ENCODE results near the gene CNDP1. TPM values are rescaled to one million over a fixed set of nuclear protein-coding genes. Genes with fewer than 3 reads are reported as not detected.

Gene CNDP1
- polyA plus RNA-seq, 1 of the 3 experiments (the other 2 are of a cell fraction) = not detected

DNA sequence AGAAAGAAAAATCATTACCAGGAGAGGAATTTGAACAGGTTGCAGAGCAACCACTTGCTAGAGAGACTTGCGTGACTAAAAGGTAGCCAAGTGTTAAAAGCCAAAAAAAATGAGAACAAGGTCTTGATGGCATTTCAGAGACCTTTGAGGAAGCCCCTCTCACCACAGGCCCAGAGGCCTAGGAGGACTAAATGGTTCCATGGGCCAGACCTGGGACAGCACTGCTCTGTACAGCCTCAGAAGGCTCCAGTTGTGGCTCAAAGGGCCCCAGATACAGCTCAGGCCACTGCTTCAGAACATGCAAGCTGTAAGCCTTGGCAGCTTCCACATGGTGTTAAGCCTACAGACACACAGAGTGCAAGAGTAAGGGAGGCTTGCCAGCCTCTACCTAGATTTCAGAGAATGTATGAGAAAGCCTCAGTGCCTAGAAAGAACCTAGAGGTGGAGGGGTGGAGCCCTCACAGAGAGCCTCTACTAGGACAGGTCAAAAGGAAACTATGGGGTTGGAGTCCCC is 15.3 kb downstream of the CNDP1 start:
- no peaks in the 10 kb centered on the region for H3F3A ChIP-seq (replicated peaks; ENCODE audit: insufficient read depth)
- POLR2A ChIA-PET = no interaction called here

DNA sequence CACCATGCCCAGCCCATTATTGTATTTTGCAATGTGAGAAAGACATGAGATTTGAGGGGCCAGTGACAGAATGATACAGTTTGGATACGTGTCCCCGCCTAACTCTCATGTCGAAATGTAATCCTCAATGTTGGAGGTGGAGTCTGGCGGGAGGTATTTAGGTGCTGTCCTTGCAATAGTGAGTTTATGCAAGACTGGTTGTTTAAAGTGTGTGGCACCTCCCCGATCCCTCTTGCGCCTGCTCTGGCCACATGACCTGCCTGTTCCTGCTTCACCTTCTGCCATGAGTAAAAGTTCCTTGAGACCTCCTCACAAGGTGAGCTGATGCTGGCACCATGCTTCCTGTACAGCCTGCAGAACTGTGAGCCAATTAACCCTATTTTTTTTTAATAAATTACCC is 16.6 kb downstream of the CNDP1 start:
- Histone ChIP-seq H3F3A (replicated peaks; ENCODE audit: insufficient read depth) (no peaks in the 10 kb centered on the region), H3K9ac (no peak overlapping the region), H3K9me3 (no peaks in the 10 kb centered on the region), H2AFZ (ENCODE audit: low read depth) (no peak overlapping the region), H3K79me2 (ENCODE audit: insufficient read depth) (no peaks in the 10 kb centered on the region), H3K27me3 (ENCODE audit: insufficient read depth) (peaks cover 15% of the 10 kb centered on the region; the same call in 1 of the 2 replicates), H3K9me2 (no peaks in the 10 kb centered on the region), H3K27ac (ENCODE audit: low read depth in 2 of 2, low read length in 1 of 2) (no peak overlapping the region), H3K4me1 (ENCODE audit: control insufficient read depth in 1 of 2, insufficient read depth in 2 of 2, low read depth in 1 of 2, low read length in 1 of 2) (no peaks in the 10 kb centered on the region), H4K20me1 (ENCODE audit: insufficient read depth) (no peaks in the 10 kb centered on the region), H3K36me3 (replicated peaks in 1 of 2; ENCODE audit: control insufficient read depth in 1 of 2, insufficient read depth in 2 of 2, low read length in 1 of 2) (no peaks in the 10 kb centered on the region), H3K4me2 (no peak overlapping the region), H3K4me3 (ENCODE audit: low read depth in 2 of 2, low read length in 1 of 2) (no peak overlapping the region)
- ChIA-PET CTCF (interaction anchor here (1.4 to 4.6 kb wide), 10 partner anchors 9 to 351 kb away, joined by 4 to 88 read pairs (median 6); no protein-coding TSS in a partner anchor), POLR2A (no interaction called here)
- TF ChIP-seq EP300 (IDR thresholded peaks at IDR 0.05; ENCODE audit: borderline replicate concordance in 1 of 2, low read depth in 1 of 2, low read length in 1 of 2) = no peak
- no peak for TF ChIP-seq YY1 (IDR thresholded peaks at IDR 0.05; ENCODE audit: low read depth)
- TF ChIP-seq, protein P1, sequence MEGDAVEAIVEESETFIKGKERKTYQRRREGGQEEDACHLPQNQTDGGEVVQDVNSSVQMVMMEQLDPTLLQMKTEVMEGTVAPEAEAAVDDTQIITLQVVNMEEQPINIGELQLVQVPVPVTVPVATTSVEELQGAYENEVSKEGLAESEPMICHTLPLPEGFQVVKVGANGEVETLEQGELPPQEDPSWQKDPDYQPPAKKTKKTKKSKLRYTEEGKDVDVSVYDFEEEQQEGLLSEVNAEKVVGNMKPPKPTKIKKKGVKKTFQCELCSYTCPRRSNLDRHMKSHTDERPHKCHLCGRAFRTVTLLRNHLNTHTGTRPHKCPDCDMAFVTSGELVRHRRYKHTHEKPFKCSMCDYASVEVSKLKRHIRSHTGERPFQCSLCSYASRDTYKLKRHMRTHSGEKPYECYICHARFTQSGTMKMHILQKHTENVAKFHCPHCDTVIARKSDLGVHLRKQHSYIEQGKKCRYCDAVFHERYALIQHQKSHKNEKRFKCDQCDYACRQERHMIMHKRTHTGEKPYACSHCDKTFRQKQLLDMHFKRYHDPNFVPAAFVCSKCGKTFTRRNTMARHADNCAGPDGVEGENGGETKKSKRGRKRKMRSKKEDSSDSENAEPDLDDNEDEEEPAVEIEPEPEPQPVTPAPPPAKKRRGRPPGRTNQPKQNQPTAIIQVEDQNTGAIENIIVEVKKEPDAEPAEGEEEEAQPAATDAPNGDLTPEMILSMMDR (IDR thresholded peaks at IDR 0.05) = no peak
- TF ChIP-seq, protein P2, sequence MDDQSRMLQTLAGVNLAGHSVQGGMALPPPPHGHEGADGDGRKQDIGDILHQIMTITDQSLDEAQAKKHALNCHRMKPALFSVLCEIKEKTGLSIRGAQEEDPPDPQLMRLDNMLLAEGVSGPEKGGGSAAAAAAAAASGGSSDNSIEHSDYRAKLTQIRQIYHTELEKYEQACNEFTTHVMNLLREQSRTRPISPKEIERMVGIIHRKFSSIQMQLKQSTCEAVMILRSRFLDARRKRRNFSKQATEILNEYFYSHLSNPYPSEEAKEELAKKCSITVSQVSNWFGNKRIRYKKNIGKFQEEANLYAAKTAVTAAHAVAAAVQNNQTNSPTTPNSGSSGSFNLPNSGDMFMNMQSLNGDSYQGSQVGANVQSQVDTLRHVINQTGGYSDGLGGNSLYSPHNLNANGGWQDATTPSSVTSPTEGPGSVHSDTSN (IDR thresholded peaks at IDR 0.05) = no peak
- no peak for DNase-seq
- WGBS (ENCODE audit: low lambda C conversion rate) = 31% methylated on average over 6 of the region's 6 CpGs

More for the DNA sequence above, 15.3 kb downstream of the CNDP1 start:
- no peak for DNase-seq
- no peak overlapping the region for H2AFZ ChIP-seq (ENCODE audit: low read depth)
- no peak for TF ChIP-seq SMC3 (IDR thresholded peaks at IDR 0.05; ENCODE audit: low read depth, low read length)
- TF ChIP-seq, protein P3, sequence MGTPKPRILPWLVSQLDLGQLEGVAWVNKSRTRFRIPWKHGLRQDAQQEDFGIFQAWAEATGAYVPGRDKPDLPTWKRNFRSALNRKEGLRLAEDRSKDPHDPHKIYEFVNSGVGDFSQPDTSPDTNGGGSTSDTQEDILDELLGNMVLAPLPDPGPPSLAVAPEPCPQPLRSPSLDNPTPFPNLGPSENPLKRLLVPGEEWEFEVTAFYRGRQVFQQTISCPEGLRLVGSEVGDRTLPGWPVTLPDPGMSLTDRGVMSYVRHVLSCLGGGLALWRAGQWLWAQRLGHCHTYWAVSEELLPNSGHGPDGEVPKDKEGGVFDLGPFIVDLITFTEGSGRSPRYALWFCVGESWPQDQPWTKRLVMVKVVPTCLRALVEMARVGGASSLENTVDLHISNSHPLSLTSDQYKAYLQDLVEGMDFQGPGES (IDR thresholded peaks at IDR 0.05; ENCODE audit: low read depth, low read length) = no peak
- no peak for TF ChIP-seq MXI1 (IDR thresholded peaks at IDR 0.05; ENCODE audit: low read depth, low read length)
- TF ChIP-seq NRF1 (IDR thresholded peaks at IDR 0.05; ENCODE audit: low read depth, low read length) = no peak
- TF ChIP-seq, protein P4, sequence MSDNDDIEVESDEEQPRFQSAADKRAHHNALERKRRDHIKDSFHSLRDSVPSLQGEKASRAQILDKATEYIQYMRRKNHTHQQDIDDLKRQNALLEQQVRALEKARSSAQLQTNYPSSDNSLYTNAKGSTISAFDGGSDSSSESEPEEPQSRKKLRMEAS (IDR thresholded peaks at IDR 0.05; ENCODE audit: low read depth) = no peak
- no peak for TF ChIP-seq RCOR1 (IDR thresholded peaks at IDR 0.05; ENCODE audit: low read length)
- no peak for TF ChIP-seq TEAD4 (IDR thresholded peaks at IDR 0.05; ENCODE audit: borderline replicate concordance, insufficient read depth)
- no peak for TF ChIP-seq GABPA (IDR thresholded peaks at IDR 0.05; ENCODE audit: low read depth)
- TF ChIP-seq, protein P5, sequence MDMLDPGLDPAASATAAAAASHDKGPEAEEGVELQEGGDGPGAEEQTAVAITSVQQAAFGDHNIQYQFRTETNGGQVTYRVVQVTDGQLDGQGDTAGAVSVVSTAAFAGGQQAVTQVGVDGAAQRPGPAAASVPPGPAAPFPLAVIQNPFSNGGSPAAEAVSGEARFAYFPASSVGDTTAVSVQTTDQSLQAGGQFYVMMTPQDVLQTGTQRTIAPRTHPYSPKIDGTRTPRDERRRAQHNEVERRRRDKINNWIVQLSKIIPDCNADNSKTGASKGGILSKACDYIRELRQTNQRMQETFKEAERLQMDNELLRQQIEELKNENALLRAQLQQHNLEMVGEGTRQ (IDR thresholded peaks at IDR 0.05; ENCODE audit: borderline replicate concordance, low read depth, low read length) = no peak
- no peaks in the 10 kb centered on the region for H3K9me3 ChIP-seq
- H3K4me1 ChIP-seq (ENCODE audit: control insufficient read depth in 1 of 2, insufficient read depth in 2 of 2, low read depth in 1 of 2, low read length in 1 of 2) = no peaks in the 10 kb centered on the region
- H3K27ac ChIP-seq (ENCODE audit: low read depth in 2 of 2, low read length in 1 of 2) = no peak overlapping the region
- no peak overlapping the region for H3K4me2 ChIP-seq
- H4K20me1 ChIP-seq (ENCODE audit: insufficient read depth) = no peaks in the 10 kb centered on the region
- no peaks in the 10 kb centered on the region for H3K9me2 ChIP-seq
- no peak overlapping the region for H3K9ac ChIP-seq
- 13% methylated on average over 1 of the region's 1 CpG for WGBS (ENCODE audit: low lambda C conversion rate)
- H3K27me3 ChIP-seq (ENCODE audit: insufficient read depth) = peaks cover 2% of the 10 kb centered on the region; the same call in 1 of the 2 replicates
- no peaks in the 10 kb centered on the region for H3K79me2 ChIP-seq (ENCODE audit: insufficient read depth)
- H3K36me3 ChIP-seq (replicated peaks in 1 of 2; ENCODE audit: control insufficient read depth in 1 of 2, insufficient read depth in 2 of 2, low read length in 1 of 2) = no peaks in the 10 kb centered on the region
- CTCF ChIA-PET = interaction anchor here (1.2 to 4.6 kb wide), 3 partner anchors 7 to 199 kb away, joined by 3 to 88 read pairs (median 3); no protein-coding TSS in a partner anchor
- no peak overlapping the region; a peak in 1 of 4 replicates for H3K4me3 ChIP-seq (ENCODE audit: low read depth in 2 of 2, low read length in 1 of 2)
